NCI-H510A treated with DMSO at 0.1 percent for 48 hours (cell line): ENCODE data around the gene GSC2.

Source experiments
- DNase-seq: peaks from one replicate; lab custom pipeline; 2025; lab: John Stamatoyannopoulos, UW

Gene GSC2

GRCh38 chr22:19152942-19153883 lies 3.1 kb upstream of the GSC2 start:
- no peak for DNase-seq

GRCh38 chr22:19151329-19152191 lies 1.5 kb upstream of the GSC2 start:
- DNase-seq = no peak

- DNase-seq = no peak
These were observed 613 bp upstream of the GSC2 start for GRCh38 chr22:19150482-19151328.

- no peak for DNase-seq
These were observed 827 bp downstream of the GSC2 start for GRCh38 chr22:19149047-19149883.

GRCh38 chr22:19148417-19149046 lies 1.6 kb downstream of the GSC2 start:
- no peak for DNase-seq

- no peak for DNase-seq
These were observed 2.8 kb downstream of the GSC2 start for GRCh38 chr22:19147195-19147780.

GRCh38 chr22:19146215-19146968 lies 3.7 kb downstream of the GSC2 start:
- DNase-seq = no peak

GRCh38 chr22:19143967-19144400 lies 6.1 kb downstream of the GSC2 start:
- DNase-seq = no peak

GRCh38 chr22:19143212-19143611 lies 6.9 kb downstream of the GSC2 start:
- DNase-seq = no peak

GRCh38 chr22:19142394-19142793 lies 7.7 kb downstream of the GSC2 start:
- no peak for DNase-seq

- DNase-seq = no peak
These were observed 10.1 kb downstream of the GSC2 start for GRCh38 chr22:19139974-19140373.

GRCh38 chr22:19139001-19139356 lies 11.1 kb downstream of the GSC2 start:
- no peak for DNase-seq

- DNase-seq = no peak
These were observed 11.7 kb downstream of the GSC2 start for GRCh38 chr22:19138217-19139000.

GRCh38 chr22:19137384-19138216 lies 12.5 kb downstream of the GSC2 start:
- no peak for DNase-seq

GRCh38 chr22:19136915-19137314 lies 13.2 kb downstream of the GSC2 start:
- DNase-seq = no peak

GRCh38 chr22:19134874-19135273 lies 15.2 kb downstream of the GSC2 start:
- DNase-seq = no peak

- DNase-seq = no peak
These were observed 15.8 kb downstream of the GSC2 start for GRCh38 chr22:19134176-19134831.
